Mammary epithelial cell (primary cell): ENCODE data around the gene TRIP13.

Source experiments
- EZH2 ChIP-seq: IDR thresholded peaks from 2 replicates; pipeline ENCODE4 v1.6.1; 2012; ENCODE audit warnings: low read length, inconsistent platforms, borderline replicate concordance
- TF ChIP-seq, protein P1 (sequence below), 2 donors: IDR thresholded peaks in 1 of 2; conservative IDR thresholded peaks in 1 of 2; 2 replicates each; pipeline ENCODE4 v1.5.1; 2011 to 2012; ENCODE audit warnings: inconsistent platforms in 2 of 2, low read length in 2 of 2, mild to moderate bottlenecking in 2 of 2, control low read depth in 1 of 2, low read depth in 1 of 2; ENCODE audit not compliant: insufficient read depth in 1 of 2; ENCODE audit errors: extremely low read depth in 1 of 2

DNA sequence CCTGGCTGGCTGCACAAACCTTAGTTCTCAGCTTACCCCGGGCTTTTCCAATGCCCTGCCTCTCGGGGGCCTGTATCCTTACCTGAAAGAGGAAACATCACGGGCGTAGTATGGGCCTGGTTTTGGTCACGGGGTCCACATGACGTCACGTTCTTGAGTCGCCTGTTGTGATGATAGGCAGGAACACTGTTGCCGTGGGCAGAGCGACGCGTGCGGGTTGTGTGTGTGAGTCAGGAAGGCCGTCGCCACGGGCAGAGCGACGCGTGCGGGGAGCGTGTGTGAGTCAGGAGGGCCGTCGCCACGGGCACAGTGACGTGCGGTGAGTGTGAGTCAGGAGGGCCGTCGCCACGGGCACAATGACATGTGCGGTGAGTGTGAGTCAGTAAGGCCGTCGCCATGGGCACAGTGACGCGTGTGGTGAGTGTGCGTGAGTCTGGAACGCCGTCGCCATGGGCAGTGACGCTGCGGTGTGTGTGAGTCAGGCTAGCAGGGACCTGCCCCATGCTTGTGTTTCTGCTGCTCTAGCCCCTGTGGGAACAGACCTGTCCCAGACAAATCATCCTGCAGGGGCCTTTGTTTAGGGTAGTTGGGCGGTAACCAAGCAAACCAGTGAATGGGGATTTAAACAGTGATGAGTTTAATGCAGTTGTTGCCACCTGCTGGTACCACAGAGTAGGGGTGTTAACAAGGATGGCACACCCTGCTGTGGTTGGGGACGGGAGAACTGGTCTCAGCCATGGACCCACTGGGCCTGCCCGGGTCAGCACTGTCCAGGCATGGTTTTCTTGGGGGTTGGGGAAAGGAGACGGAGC is 19.8 kb downstream of the TRIP13 start:
- no peak for TF ChIP-seq EZH2
- TF ChIP-seq, protein P1, sequence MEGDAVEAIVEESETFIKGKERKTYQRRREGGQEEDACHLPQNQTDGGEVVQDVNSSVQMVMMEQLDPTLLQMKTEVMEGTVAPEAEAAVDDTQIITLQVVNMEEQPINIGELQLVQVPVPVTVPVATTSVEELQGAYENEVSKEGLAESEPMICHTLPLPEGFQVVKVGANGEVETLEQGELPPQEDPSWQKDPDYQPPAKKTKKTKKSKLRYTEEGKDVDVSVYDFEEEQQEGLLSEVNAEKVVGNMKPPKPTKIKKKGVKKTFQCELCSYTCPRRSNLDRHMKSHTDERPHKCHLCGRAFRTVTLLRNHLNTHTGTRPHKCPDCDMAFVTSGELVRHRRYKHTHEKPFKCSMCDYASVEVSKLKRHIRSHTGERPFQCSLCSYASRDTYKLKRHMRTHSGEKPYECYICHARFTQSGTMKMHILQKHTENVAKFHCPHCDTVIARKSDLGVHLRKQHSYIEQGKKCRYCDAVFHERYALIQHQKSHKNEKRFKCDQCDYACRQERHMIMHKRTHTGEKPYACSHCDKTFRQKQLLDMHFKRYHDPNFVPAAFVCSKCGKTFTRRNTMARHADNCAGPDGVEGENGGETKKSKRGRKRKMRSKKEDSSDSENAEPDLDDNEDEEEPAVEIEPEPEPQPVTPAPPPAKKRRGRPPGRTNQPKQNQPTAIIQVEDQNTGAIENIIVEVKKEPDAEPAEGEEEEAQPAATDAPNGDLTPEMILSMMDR (conservative IDR thresholded peaks at IDR 0.05 in 1 of 2, IDR thresholded peaks at IDR 0.05 in 1 of 2; ENCODE audit: extremely low read depth in 1 of 2, insufficient read depth in 1 of 2, low read depth in 1 of 2, low read length in 2 of 2), result peak; percentile 34 to 58
